GM13976 (cell line): ENCODE results near the gene PIN4.

Experiments used
- DNase-seq: peaks from one replicate; pipeline ENCODE4 v3.0.0; 2012; ENCODE audit warnings: low spot score
- CTCF ChIP-seq: IDR thresholded peaks from 2 replicates; pipeline ENCODE4 v1.5.1; 2012; ENCODE audit warnings: borderline replicate concordance, mild to moderate bottlenecking; ENCODE audit not compliant: insufficient read depth; ENCODE audit errors: extremely low read depth, missing control alignments, control extremely low read depth
- in situ Hi-C: fragments of 300-500 bp; cut with MboI; formaldehyde crosslinking; loops from one replicate; pipeline ENCODE4 v1.12.0; 2022; ENCODE audit warnings: low sequenced_read_pairs, mixed read lengths, inconsistent platforms; ENCODE audit not compliant: unreplicated experiment

The PIN4 gene

GRCh38 chrX:72247206-72247942 is 65.8 kb downstream of the PIN4 start:
- DNase-seq: no peak
- in situ Hi-C loops: no loop called here
- no peak for TF ChIP-seq CTCF
